Stimulated activated CD8-positive, alpha-beta memory T cell treated with anti-CD3 and anti-CD28 coated beads, Interleukin-7, amount 100 ng/mL, for 48 hours (primary cell): ENCODE measurements around the gene YIPF1.
A peak's percentile ranks its signal among the peaks of the same experiment; 100 is the strongest.
"Not testable (repeated sequence)": the region's sequence is repeated elsewhere in the genome, so short reads cannot be mapped to it uniquely, and the experiment has no call there.

Experiments used
- DNase-seq, 2 donors: peaks; one replicate each; pipeline ENCODE4 v3.0.0-alpha.2; 2020; ENCODE audit warnings: low read depth in 1 of 2; ENCODE audit errors: extremely low read depth in 1 of 2

The YIPF1 gene

GRCh38 chr1:53895421-53895820 is 5.8 kb upstream of the YIPF1 start:
- no peak for DNase-seq

GRCh38 chr1:53894644-53895043 is 5.0 kb upstream of the YIPF1 start:
- DNase-seq: no peak

GRCh38 chr1:53893999-53894636 is 4.5 kb upstream of the YIPF1 start, which contains the start of gene DIO1:
Gene DIO1, plus strand, starts transcription at chr1:53894187. Its CDS starts 24 bp downstream, at chr1:53894211.
- no peak for DNase-seq

- no peak for DNase-seq
These were observed 3.3 kb upstream of the YIPF1 start for GRCh38 chr1:53892911-53893310.

- DNase-seq: no peak
These were observed 2.1 kb upstream of the YIPF1 start for GRCh38 chr1:53891678-53892077.

- DNase-seq: no peak
These were observed 1.4 kb upstream of the YIPF1 start for GRCh38 chr1:53891018-53891417.

- no peak for DNase-seq
These were observed 935 bp upstream of the YIPF1 start for GRCh38 chr1:53890522-53890941.

GRCh38 chr1:53888681-53889080 is 916 bp downstream of the YIPF1 start:
- no peak for DNase-seq

- DNase-seq: not testable (repeated sequence)
These were observed 6.0 kb downstream of the YIPF1 start for GRCh38 chr1:53883600-53883999.

GRCh38 chr1:53881853-53882252 is 7.7 kb downstream of the YIPF1 start:
- DNase-seq: not testable (repeated sequence)

GRCh38 chr1:53878492-53879105 is 11.0 kb downstream of the YIPF1 start:
- no peak for DNase-seq

GRCh38 chr1:53875150-53875549 is 14.4 kb downstream of the YIPF1 start:
- not testable (repeated sequence) for DNase-seq

- DNase-seq: no peak
These were observed 17.7 kb downstream of the YIPF1 start for GRCh38 chr1:53871773-53872484.

- no peak for DNase-seq
These were observed 18.4 kb downstream of the YIPF1 start for GRCh38 chr1:53871221-53871620.

GRCh38 chr1:53869454-53870117 is 20.0 kb downstream of the YIPF1 start:
- DNase-seq: no peak

- DNase-seq: no peak
These were observed 21.0 kb downstream of the YIPF1 start for GRCh38 chr1:53868565-53868964.

GRCh38 chr1:53862507-53862906 is 27.1 kb downstream of the YIPF1 start:
- no peak for DNase-seq

- peak in 1 of 2 donors; percentile 19 for DNase-seq
These were observed 28.6 kb downstream of the YIPF1 start for GRCh38 chr1:53860967-53861411.

GRCh38 chr1:53851571-53852285 is 37.9 kb downstream of the YIPF1 start:
- DNase-seq: no peak

- DNase-seq: no peak
These were observed 39.4 kb downstream of the YIPF1 start for GRCh38 chr1:53850082-53850673.
